ENCODE data around the gene CDH12. TPM values are rescaled to one million over a fixed set of nuclear protein-coding genes. Genes with fewer than 3 reads are reported as not detected.

CDH12 gene
- total and polyA plus RNA-seq, 7 donors, result not detected

DNA sequence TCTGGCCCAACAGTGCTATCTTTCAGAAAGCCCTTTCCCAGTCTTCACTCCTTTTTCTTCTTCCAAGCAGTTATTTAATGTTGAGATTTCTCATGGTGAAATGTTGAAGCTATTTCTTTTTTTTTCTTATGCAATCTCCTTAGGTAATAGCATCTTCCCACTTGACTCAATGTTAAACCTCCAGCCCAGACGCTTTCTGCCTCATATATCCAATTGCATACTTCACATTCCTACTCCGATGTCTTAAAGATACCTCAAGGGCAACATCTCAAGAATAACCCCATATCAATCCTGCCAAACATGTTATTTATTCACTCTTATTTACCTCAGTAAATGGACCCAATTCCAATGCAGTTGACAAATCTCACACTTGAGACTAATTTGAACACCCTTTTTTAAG lies 187.3 kb downstream of the CDH12 start:
- no peak overlapping the region for H3K4me3 ChIP-seq
- TF ChIP-seq, protein P1, sequence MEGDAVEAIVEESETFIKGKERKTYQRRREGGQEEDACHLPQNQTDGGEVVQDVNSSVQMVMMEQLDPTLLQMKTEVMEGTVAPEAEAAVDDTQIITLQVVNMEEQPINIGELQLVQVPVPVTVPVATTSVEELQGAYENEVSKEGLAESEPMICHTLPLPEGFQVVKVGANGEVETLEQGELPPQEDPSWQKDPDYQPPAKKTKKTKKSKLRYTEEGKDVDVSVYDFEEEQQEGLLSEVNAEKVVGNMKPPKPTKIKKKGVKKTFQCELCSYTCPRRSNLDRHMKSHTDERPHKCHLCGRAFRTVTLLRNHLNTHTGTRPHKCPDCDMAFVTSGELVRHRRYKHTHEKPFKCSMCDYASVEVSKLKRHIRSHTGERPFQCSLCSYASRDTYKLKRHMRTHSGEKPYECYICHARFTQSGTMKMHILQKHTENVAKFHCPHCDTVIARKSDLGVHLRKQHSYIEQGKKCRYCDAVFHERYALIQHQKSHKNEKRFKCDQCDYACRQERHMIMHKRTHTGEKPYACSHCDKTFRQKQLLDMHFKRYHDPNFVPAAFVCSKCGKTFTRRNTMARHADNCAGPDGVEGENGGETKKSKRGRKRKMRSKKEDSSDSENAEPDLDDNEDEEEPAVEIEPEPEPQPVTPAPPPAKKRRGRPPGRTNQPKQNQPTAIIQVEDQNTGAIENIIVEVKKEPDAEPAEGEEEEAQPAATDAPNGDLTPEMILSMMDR (IDR thresholded peaks at IDR 0.05), result no peak
- ATAC-seq, result no peak
- 70 to 78% (median 75%) methylated on average over 2 of the region's 2 CpGs for WGBS, 3 donors
- no peaks in the 10 kb centered on the region for H3K36me3 ChIP-seq (ENCODE audit: insufficient read depth in 1 of 2, low read depth in 1 of 2)
- no peaks in the 10 kb centered on the region for H3K4me1 ChIP-seq
- intact Hi-C loops (cut with DNase I), result no loop called here
- DNase-seq, result no peak
- H3K9me3 ChIP-seq, result no peaks in the 10 kb centered on the region
- no peaks in the 10 kb centered on the region for H3K27me3 ChIP-seq (ENCODE audit: insufficient read depth in 3 of 3, low read length in 2 of 3)
- H3K27ac ChIP-seq, result no peak overlapping the region

DNA sequence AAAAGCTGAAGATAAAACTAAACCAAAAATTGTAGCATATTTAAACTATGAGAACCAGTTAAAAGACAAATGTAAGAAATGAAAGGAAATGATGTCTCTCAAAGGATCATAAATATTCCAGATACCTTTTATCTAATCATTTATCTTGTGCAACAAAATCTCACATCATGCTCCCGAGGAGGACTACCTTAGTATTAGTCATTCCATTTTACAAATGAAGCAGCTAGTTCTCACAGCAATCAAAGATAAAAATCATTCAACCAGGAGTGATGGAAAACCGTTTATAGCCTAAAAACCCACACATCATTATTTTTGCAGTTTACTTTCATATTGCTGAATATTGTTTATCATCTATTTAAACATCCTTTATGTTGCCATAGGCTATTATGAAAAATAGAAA lies 190.0 kb downstream of the CDH12 start:
- Histone ChIP-seq H3K9me3 (no peaks in the 10 kb centered on the region), H3K27me3 (ENCODE audit: insufficient read depth in 3 of 3, low read length in 2 of 3) (no peaks in the 10 kb centered on the region), H3K27ac (no peak overlapping the region), H3K4me3 (no peak overlapping the region), H3K36me3 (ENCODE audit: insufficient read depth in 1 of 2, low read depth in 1 of 2) (no peaks in the 10 kb centered on the region), H3K4me1 (no peaks in the 10 kb centered on the region)
- intact Hi-C loops (cut with DNase I), result no loop called here
- ATAC-seq, result no peak
- no peak for DNase-seq
- TF ChIP-seq, protein P1 (IDR thresholded peaks at IDR 0.05), result no peak
- WGBS, 3 donors, result 56 to 58% (median 57%) methylated on average over 2 of the region's 2 CpGs

DNA sequence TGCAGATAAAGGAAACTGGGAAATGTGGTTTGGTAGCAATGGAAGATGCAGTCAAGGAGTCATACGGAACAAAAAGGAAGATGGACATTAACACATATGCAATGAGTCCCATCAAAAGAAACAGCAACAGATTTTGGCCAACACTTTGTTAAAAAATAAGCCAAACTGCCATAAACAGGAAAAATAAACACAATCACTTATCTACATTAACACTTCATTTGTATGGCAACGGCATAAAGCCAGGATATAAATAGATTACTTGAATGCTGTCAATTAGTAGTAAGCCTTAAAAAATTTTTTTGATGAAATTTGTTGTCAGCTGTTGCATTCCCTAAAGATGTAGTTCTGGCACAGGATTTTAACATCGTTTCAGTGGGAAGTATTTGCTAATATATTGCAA lies 190.8 kb downstream of the CDH12 start:
- DNase-seq, result no peak
- intact Hi-C loops (cut with DNase I), result no loop called here
- TF ChIP-seq, protein P1 (IDR thresholded peaks at IDR 0.05), result no peak
- Histone ChIP-seq H3K27me3 (ENCODE audit: insufficient read depth in 3 of 3, low read length in 2 of 3) (no peaks in the 10 kb centered on the region), H3K4me1 (no peaks in the 10 kb centered on the region), H3K36me3 (ENCODE audit: insufficient read depth in 1 of 2, low read depth in 1 of 2) (no peaks in the 10 kb centered on the region), H3K9me3 (no peaks in the 10 kb centered on the region), H3K4me3 (no peak overlapping the region), H3K27ac (no peak overlapping the region)
- ATAC-seq, result no peak
- 25 to 36% (median 35%) methylated on average over 3 of the region's 3 CpGs for WGBS, 3 donors

DNA sequence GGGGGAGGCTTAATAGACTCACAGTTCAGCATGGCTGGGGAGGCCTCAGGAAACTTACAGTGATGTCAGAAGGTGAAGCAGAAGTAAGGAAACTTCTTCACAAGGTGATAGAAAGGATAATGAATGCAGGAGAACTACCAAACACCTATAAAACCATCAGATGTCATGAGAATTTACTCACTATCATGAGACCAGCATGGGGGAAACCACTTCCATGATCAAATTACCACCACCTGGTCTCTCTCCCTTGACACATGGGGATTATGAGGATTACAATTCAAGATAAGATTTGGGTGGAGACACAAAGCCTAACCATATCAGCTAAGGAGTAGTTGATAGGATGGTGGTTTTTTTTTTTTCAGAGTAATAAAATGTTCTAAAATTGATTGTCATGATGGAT lies 201.8 kb downstream of the CDH12 start:
- Histone ChIP-seq H3K27me3 (ENCODE audit: insufficient read depth in 3 of 3, low read length in 2 of 3) (no peaks in the 10 kb centered on the region), H3K4me1 (no peaks in the 10 kb centered on the region), H3K36me3 (ENCODE audit: insufficient read depth in 1 of 2, low read depth in 1 of 2) (no peaks in the 10 kb centered on the region), H3K9me3 (no peaks in the 10 kb centered on the region), H3K27ac (no peak overlapping the region), H3K4me3 (no peak overlapping the region)
- ATAC-seq (no peak), DNase-seq (no peak)
- TF ChIP-seq, protein P1 (IDR thresholded peaks at IDR 0.05), result no peak
- intact Hi-C loops (cut with DNase I), result no loop called here

DNA sequence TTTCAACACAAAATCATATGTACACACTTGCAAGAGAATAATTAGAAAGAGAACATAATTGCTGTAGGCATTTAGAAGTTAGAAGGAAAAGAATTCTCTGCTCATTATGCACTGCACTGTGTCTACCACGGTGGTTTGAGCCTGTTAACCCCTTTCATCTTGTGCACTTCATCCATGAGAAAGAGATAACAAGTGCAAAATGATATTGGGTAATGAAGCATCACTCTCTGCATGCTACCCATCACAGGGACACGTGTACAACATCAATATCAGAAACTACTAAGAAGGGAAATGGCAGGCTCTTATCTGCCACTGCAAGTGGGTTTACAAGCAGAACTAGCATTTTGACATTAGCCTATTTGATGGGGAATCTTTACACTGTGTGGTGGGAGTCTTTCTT lies 202.6 kb downstream of the CDH12 start:
- 35 to 47% (median 41%) methylated on average over 2 of the region's 2 CpGs for WGBS, 3 donors

More for the DNA sequence above, 202.6 kb downstream of the CDH12 start:
- H3K36me3 ChIP-seq (ENCODE audit: insufficient read depth in 1 of 2, low read depth in 1 of 2), result no peaks in the 10 kb centered on the region
- H3K4me3 ChIP-seq, result no peak overlapping the region
- H3K27ac ChIP-seq, result no peak overlapping the region
- ATAC-seq (no peak), DNase-seq (no peak)
- TF ChIP-seq, protein P1 (IDR thresholded peaks at IDR 0.05), result no peak
- intact Hi-C loops (cut with DNase I), result no loop called here
- H3K9me3 ChIP-seq, result no peaks in the 10 kb centered on the region
- no peaks in the 10 kb centered on the region for H3K27me3 ChIP-seq (ENCODE audit: insufficient read depth in 3 of 3, low read length in 2 of 3)
- H3K4me1 ChIP-seq, result no peaks in the 10 kb centered on the region

Measured in psoas muscle (tissue), 8 donors.